ENCODE results near the gene ZNF292.
"Not testable (repeated sequence)": the region's sequence is repeated elsewhere in the genome, so short reads cannot be mapped to it uniquely, and the experiment has no call there.

ZNF292 gene

DNA sequence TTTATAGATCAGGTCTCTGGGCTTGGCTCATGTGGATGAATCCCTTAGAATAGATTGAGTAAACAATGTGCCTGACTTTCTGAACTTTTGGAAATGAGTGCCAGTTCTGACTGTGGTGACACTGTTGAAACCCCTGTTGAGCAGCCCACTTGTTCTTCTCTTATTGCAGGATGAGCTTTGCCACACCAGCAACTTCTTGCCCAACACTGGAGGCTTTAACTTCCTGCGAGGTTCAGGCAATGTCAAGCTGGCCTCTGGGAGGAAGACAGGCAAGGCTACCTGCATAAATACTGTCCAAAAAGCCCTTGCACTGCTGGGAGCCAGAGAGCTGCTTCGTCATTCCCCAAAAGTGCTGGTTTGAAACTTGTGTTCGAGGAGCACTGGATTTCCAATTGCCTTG lies 134.2 kb downstream of the ZNF292 start:
- Histone ChIP-seq H3K27me3 (ENCODE audit: control insufficient read depth, insufficient read depth, low read length) (no peaks in the 10 kb centered on the region), H3K9ac (ENCODE audit: low read length) (no peak overlapping the region), H3K9me3 (ENCODE audit: control insufficient read depth, low read length) (no peaks in the 10 kb centered on the region), H3K4me1 (ENCODE audit: control insufficient read depth, insufficient read depth, low read length) (no peaks in the 10 kb centered on the region), H3K4me3 (ENCODE audit: low read length) (no peak overlapping the region), H3K36me3 (ENCODE audit: control insufficient read depth, insufficient read depth, low read length) (no peaks in the 10 kb centered on the region)

DNA sequence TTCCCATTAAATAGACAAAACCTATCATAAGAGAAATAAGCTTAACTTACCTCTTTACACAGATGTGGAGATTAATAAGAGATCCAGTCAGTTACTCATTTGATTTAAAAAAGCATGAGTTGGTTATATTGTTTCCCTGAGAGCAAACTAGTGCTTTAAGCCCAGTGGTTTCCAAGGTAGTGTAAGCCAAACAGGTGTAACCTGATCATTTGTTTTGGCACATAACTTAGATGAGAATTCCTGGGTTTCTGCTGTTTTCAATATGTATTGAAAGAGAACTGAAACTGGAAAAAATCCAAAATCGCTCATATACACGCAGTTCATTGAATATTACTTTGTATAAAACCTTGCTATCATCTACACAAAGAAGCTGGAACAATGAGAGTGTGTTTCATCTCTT lies 136.5 kb downstream of the ZNF292 start:
- Histone ChIP-seq H3K9ac (ENCODE audit: low read length) (no peak overlapping the region), H3K27me3 (ENCODE audit: control insufficient read depth, insufficient read depth, low read length) (no peaks in the 10 kb centered on the region), H3K9me3 (ENCODE audit: control insufficient read depth, low read length) (no peaks in the 10 kb centered on the region), H3K36me3 (ENCODE audit: control insufficient read depth, insufficient read depth, low read length) (no peaks in the 10 kb centered on the region), H3K4me3 (ENCODE audit: low read length) (no peak overlapping the region), H3K4me1 (ENCODE audit: control insufficient read depth, insufficient read depth, low read length) (no peaks in the 10 kb centered on the region)

DNA sequence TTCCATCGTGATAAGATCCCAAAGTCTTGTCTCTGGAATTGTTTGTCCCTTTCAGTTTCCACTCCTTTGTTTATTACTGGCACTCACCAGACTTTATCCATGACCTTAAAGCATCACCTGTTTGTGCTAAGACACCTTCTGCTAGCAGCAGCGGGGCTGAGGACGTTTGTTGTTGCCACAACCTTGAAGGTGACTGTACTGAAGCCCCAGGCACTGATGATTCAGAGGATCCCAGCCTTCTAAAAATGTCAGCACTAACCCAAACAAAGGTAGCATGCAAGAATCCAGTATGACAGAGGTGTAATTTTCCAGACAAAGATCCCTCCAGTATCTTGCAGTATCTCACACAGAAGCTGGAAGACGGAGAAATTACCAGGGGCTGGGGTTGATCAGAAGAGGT lies 138.2 kb downstream of the ZNF292 start:
- H3K4me1 ChIP-seq (ENCODE audit: control insufficient read depth, insufficient read depth, low read length), result no peaks in the 10 kb centered on the region
- no peak overlapping the region for H3K9ac ChIP-seq (ENCODE audit: low read length)
- no peaks in the 10 kb centered on the region for H3K27me3 ChIP-seq (ENCODE audit: control insufficient read depth, insufficient read depth, low read length)
- no peak overlapping the region for H3K4me3 ChIP-seq (ENCODE audit: low read length)
- no peaks in the 10 kb centered on the region for H3K36me3 ChIP-seq (ENCODE audit: control insufficient read depth, insufficient read depth, low read length)
- H3K9me3 ChIP-seq (ENCODE audit: control insufficient read depth, low read length), result no peaks in the 10 kb centered on the region

DNA sequence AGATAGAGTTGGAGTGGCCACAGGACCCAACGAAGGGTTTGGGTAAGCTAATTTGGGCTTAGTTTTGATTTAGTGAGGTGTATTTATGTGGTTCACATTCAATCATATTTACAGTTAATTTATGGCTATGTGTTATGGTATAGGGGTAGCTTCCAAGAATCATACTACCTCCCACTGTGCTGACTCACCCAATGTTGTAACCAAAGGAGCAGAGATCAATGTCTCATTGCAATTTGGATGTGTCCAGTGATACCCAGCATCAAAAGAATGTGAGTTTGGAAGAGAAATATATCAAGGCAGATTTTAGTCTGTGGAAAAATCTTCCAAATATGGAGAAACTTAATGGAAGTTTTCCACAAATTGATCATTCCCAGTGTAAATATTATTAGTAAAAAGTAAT lies 141.8 kb downstream of the ZNF292 start:
- Histone ChIP-seq H3K9ac (ENCODE audit: low read length) (no peak overlapping the region), H3K9me3 (ENCODE audit: control insufficient read depth, low read length) (no peaks in the 10 kb centered on the region), H3K36me3 (ENCODE audit: control insufficient read depth, insufficient read depth, low read length) (no peaks in the 10 kb centered on the region), H3K4me1 (ENCODE audit: control insufficient read depth, insufficient read depth, low read length) (no peaks in the 10 kb centered on the region), H3K4me3 (ENCODE audit: low read length) (no peak overlapping the region), H3K27me3 (ENCODE audit: control insufficient read depth, insufficient read depth, low read length) (no peaks in the 10 kb centered on the region)

DNA sequence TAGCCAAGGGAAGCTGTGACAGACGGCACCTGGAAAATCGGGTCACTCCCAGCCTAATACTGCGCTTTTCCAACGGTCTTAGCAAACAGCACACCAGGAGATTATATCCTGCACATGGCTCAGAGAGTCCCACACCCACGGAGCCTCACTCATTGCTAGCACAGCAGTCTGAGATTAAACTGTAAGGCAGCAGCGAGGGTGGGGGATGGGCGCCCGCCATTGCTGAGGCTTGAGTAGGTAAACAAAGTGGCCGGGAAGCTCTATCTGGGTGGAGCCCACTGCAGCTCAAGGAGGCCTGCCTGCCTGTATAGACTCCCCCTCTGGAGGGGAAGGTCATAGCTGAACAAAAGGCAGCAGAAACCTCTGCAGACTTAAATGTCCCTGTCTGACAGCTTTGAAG lies 145.9 kb downstream of the ZNF292 start:
- not testable (repeated sequence) for H3K27me3 ChIP-seq (ENCODE audit: control insufficient read depth, insufficient read depth, low read length); H3K4me1 ChIP-seq (ENCODE audit: control insufficient read depth, insufficient read depth, low read length); H3K4me3 ChIP-seq (ENCODE audit: low read length); H3K9me3 ChIP-seq (ENCODE audit: control insufficient read depth, low read length); H3K36me3 ChIP-seq (ENCODE audit: control insufficient read depth, insufficient read depth, low read length); H3K9ac ChIP-seq (ENCODE audit: low read length)

DNA sequence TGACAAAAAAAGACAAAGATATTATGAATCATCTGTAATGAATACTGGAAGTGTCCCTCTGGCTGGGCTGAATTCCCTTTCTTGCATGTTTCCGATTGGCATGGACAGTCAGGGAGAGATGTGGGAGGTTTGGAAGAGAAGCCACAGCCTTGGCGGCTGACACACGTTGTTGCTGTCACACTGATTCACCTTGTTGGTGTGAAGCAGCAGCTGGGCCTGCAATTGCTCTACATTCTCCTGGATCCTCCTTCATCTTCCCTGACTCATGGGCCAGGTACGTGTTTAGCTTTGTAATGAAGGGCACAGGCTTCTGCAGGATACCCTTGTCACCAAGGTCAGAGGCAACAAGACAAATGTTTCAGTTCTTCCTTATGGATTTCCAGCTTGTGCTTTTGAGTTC lies 153.6 kb downstream of the ZNF292 start:
- Histone ChIP-seq H3K9ac (ENCODE audit: low read length) (no peak overlapping the region), H3K36me3 (ENCODE audit: control insufficient read depth, insufficient read depth, low read length) (no peaks in the 10 kb centered on the region), H3K27me3 (ENCODE audit: control insufficient read depth, insufficient read depth, low read length) (peaks cover 7% of the 10 kb centered on the region), H3K4me3 (ENCODE audit: low read length) (no peak overlapping the region), H3K4me1 (ENCODE audit: control insufficient read depth, insufficient read depth, low read length) (no peaks in the 10 kb centered on the region), H3K9me3 (ENCODE audit: control insufficient read depth, low read length) (no peaks in the 10 kb centered on the region)

DNA sequence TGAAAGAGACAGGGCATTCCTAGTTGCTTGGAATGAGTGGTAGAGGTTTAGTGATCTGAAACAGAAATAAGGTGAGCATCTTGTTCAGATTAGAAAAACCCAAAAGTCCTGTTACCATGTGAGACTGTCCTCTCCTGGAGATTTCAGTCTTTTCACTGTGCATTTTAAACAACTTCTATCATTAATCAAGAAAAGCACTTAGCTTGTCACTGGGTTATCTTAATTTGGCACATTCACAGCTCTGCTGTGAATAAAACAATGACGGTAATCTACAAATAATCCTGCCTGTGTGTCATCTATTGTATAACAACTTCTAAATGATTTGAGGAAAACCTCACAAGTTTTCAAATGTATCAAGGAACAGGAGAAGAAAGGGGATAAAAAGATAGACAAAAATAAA lies 157.5 kb downstream of the ZNF292 start:
- no peaks in the 10 kb centered on the region for H3K4me1 ChIP-seq (ENCODE audit: control insufficient read depth, insufficient read depth, low read length)
- H3K27me3 ChIP-seq (ENCODE audit: control insufficient read depth, insufficient read depth, low read length), result peaks cover 7% of the 10 kb centered on the region
- H3K9me3 ChIP-seq (ENCODE audit: control insufficient read depth, low read length), result no peaks in the 10 kb centered on the region
- H3K36me3 ChIP-seq (ENCODE audit: control insufficient read depth, insufficient read depth, low read length), result no peaks in the 10 kb centered on the region
- H3K9ac ChIP-seq (ENCODE audit: low read length), result no peak overlapping the region
- H3K4me3 ChIP-seq (ENCODE audit: low read length), result no peak overlapping the region
